Stimulated activated CD8-positive, alpha-beta memory T cell treated with anti-CD3 and anti-CD28 coated beads, Interleukin-15, amount 100 ng/mL, for 24 hours (primary cell): ENCODE measurements around the gene RNF220.
"Not testable (repeated sequence)": the region's sequence is repeated elsewhere in the genome, so short reads cannot be mapped to it uniquely, and the experiment has no call there.

Source experiments
- DNase-seq: peaks from one replicate; pipeline ENCODE4 v3.0.0-alpha.2; 2020; ENCODE audit warnings: low read depth

Gene RNF220

GRCh38 chr1:44678626-44679025, 273.6 kb downstream of the RNF220 start:
- DNase-seq: no peak

- DNase-seq: no peak
Observed at GRCh38 chr1:44679468-44679867, 274.4 kb downstream of the RNF220 start.

GRCh38 chr1:44681905-44682882, 277.1 kb downstream of the RNF220 start:
- DNase-seq: no peak

DNA sequence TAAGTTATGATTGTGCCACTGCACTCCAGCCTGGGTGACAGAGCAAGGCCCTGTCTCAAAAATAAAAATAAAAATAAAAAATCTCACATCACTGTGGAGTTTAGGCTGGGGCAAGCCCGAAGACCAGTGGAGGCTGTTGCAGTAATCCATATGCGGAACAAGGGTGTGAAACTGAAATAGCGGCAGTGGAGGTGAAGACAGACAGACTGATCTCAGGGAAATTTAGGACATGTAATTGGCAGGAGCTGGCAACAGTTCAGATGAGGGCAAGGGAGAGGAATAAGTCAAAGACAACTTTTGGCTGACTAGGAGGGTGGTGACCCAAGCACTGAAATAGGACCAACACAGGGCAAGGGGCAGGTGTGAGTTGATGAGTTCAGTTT, 277.8 kb downstream of the RNF220 start:
- no peak for DNase-seq

DNA sequence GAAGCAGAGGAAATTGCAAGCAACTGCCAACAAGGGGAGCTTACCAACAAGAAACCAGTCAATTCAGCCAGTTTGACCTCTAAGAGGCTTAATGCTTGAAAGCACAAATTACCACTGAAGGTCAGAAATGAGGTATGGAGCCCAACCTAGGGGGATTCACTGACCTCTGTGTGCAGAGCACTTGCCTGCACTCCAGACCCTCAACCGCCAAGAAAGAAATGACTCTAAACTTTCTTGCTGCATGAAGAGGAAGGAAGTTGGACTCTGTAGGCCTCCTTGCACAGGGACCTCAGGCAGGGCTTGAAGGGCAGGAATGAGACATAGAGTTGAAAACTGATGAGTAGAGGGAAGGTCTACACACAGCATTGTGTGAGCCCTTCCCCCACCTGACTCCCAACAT, 279.5 kb downstream of the RNF220 start:
- DNase-seq: no peak

DNA sequence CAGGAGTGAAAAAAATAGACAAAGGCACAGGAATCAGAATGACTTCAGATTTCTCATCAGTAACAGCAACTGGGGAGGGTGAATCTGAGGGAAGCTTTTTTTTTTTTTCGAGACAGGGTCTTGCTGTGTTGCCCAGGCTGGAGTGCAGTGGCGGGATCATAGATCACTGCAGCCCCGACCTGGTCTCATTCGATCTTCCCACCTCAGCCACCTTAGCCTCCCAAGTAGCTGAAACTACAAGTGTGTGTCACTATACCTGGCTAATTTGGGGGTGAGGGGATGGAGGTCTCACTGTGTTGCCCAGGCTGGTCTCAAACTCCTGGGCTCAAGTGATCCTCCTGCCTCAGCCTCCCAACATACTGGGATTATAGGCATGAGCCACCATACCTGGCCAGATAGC, 280.2 kb downstream of the RNF220 start:
- DNase-seq: no peak

- DNase-seq: no peak
Observed at GRCh38 chr1:44685881-44686280, 280.8 kb downstream of the RNF220 start.

GRCh38 chr1:44688760-44689446, 283.8 kb downstream of the RNF220 start:
- no peak for DNase-seq

DNA sequence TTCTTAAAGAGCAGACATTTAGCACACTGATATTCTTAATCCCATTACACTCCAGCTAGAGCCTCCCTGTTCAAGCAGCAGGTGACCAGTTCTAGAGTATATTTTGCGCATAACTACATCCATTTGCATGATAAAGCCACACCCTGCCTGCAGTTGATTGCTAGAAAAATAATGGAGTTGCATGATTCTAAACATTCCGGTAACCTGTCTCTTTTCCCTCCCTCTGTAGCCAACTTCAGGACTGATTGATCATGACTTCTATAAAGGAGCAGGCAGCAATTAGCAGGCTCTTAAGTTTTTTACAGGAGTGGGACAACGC, 284.4 kb downstream of the RNF220 start:
- DNase-seq: no peak

DNA sequence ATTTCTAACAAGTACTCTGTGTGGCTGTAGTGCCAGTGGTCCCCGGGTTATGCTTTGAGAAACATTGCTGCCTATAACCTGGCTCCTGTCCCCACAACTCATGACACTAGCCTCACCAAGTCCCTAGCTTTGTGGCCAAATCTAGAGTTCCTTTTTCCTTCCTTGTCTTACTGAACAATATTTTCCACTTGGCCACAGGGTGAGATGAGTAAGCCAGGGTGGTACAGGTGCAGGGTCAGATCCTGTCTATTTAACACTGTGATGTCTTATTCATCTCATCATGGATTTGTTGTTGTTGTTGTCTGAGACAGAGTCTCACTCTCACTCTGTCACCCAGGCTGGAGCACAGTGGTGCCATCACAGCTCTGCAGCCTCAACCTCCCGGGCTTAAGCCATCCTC, 288.1 kb downstream of the RNF220 start:
- DNase-seq: no peak

DNA sequence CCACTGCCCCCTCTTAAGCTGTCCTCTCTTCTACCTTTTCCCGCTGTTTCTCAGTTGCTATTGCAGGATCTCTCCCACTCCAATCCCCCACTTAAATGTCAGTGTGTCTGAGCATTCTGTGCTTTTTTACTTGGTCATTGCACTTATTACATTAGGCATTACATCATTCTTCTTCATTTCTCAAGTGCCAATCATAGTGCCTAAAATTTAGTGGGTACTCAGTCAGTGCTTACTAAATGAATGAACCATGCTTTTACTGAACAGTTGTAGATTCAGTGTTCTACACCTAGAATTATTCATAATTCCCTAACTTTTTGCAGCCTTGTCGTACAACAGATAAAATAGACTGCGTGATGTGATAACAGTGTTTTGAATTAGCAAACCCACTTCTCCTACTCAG, 288.8 kb downstream of the RNF220 start:
- DNase-seq: no peak

DNA sequence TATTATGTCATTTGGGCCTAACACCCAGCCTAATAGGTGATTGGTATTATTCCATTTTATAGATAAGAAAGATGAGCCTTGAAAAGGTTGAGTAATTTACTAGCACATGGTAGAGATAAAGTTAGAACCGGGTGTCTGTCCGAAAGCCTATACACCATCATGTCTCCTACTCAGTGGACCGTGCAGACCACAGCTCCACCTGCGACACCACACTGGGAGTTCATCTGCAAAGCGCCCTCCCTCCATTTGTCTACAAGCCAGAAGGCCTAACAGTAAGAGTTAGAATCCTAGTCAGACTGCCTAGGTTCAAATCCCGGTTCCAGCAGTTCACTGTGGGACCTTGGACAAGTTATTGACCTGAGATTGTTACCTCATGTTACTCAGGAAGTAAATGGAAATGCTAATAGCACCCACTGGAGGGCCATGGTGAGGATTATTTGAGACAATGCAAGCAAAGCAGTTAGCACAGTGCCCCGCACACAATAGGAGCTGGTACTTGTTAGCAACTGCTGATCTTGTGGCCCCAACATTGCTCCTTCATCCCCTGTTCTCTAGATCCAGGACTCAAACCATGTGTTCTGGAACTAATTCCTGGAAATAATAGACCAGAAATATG, 289.9 kb downstream of the RNF220 start:
- DNase-seq: no peak

GRCh38 chr1:44695671-44696070, 290.6 kb downstream of the RNF220 start:
- DNase-seq: no peak

DNA sequence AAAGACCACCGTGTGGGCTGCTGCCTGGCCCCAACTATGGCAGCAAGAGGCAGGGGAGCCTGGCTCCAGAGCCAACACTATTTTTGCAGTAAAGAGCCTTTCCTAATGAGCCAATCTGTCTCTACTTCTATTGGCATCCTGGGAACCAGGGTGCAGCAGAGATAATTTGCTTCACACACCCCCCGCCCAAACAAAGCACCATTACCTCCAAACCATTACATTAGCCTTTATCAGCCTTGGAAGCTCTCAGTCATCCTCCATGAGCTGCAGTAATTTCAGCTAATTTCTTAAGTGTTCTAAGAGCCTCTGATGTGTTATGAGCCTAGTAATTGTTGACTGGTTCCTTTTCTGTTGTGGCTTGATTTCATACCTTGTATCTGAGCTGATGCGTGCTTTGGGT, 291.0 kb downstream of the RNF220 start:
- no peak for DNase-seq

GRCh38 chr1:44696789-44697345, 291.8 kb downstream of the RNF220 start:
- no peak for DNase-seq

- no peak for DNase-seq
Observed at GRCh38 chr1:44698138-44698537, 293.1 kb downstream of the RNF220 start.

DNA sequence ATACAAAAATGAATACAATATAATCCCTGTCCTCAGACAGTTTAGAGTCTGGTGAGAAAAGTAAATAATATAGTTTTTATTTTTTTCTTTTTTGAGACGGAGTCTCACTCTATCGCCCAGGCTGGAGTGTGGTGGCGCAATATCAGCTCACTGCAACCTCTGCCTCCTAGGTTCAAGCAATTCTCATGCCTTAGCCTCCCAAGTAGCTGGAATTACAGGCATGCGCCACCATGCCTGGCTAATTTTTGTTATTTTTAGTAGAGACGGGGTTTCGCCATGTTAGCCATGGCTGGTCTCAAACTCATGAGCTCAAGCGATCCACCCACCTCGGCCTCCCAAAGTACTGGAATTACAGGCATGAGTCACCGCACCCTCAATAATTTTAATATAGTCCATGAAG, 294.3 kb downstream of the RNF220 start:
- not testable (repeated sequence) for DNase-seq

- no peak for DNase-seq
Observed at GRCh38 chr1:44700573-44700972, 295.5 kb downstream of the RNF220 start.

DNA sequence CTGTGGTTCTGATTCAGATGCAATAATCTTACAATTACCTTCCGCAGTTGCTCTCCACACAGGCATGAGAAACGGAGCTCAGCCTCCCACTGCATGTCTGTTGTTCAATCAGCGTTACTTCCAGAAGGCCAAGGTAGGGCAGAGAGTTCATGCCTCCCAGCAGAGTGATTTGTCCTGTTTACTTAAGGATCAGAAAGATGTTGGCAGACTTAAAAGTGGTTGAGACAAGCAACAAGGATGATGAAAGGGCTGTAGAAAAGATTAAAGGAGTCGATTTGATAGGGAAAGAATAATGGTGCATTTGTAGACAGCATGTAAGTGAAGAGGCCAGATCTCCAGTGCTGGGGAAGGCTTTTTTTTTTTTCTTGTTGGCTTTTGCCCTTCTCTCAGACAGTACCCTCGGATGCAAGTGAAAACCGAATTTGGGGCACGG, 296.1 kb downstream of the RNF220 start:
- DNase-seq: no peak
